Cardiac fibroblast (primary cell): ENCODE data around the gene SKAP2.
A peak's percentile ranks its signal among the peaks of the same experiment; 100 is the strongest.

ENCODE experiments used
- DNase-seq, 2 donors: peaks; one replicate each; pipeline versions ENCODE4 v3.0.0 to v3.0.0-alpha.2; 2010; ENCODE audit warnings: low read depth in 2 of 2
- H3K4me3 ChIP-seq, 2 donors: replicated peaks in 1 of 2; 1 replicate in 1 of 2; 2 replicates in 1 of 2; pipeline ENCODE4 v1.5.1; 2011; ENCODE audit warnings: low read depth in 2 of 2, low read length in 2 of 2, mild to moderate bottlenecking in 2 of 2, moderate library complexity in 1 of 2
- CTCF ChIP-seq: IDR thresholded peaks from one replicate; pipeline ENCODE4 v1.5.1; 2011; ENCODE audit warnings: low read depth, mild to moderate bottlenecking, low read length, inconsistent platforms

The SKAP2 gene

GRCh38 chr7:26700386-26700785 is 164.0 kb downstream of the SKAP2 start:
- no peak for TF ChIP-seq CTCF
- H3K4me3 ChIP-seq: no peak overlapping the region
- DNase-seq: no peak

GRCh38 chr7:26699766-26700165 is 164.6 kb downstream of the SKAP2 start:
- H3K4me3 ChIP-seq: no peak overlapping the region
- DNase-seq: no peak
- no peak for TF ChIP-seq CTCF

GRCh38 chr7:26698806-26699205 is 165.6 kb downstream of the SKAP2 start:
- no peak for DNase-seq
- TF ChIP-seq CTCF: no peak
- no peak overlapping the region for H3K4me3 ChIP-seq

GRCh38 chr7:26698194-26698593 is 166.2 kb downstream of the SKAP2 start:
- DNase-seq: no peak
- no peak for TF ChIP-seq CTCF

GRCh38 chr7:26696978-26697377 is 167.4 kb downstream of the SKAP2 start:
- H3K4me3 ChIP-seq: no peak overlapping the region
- DNase-seq: no peak
- no peak for TF ChIP-seq CTCF

More at GRCh38 chr7:26698194-26698593, 166.2 kb downstream of the SKAP2 start:
- no peak overlapping the region for H3K4me3 ChIP-seq

GRCh38 chr7:26696161-26696560 is 168.2 kb downstream of the SKAP2 start:
- peak in 1 of 2 donors; percentile 21 for DNase-seq
- no peak for TF ChIP-seq CTCF

GRCh38 chr7:26694713-26695112 is 169.7 kb downstream of the SKAP2 start:
- H3K4me3 ChIP-seq: no peak overlapping the region
- TF ChIP-seq CTCF: no peak
- no peak for DNase-seq

More at GRCh38 chr7:26696161-26696560, 168.2 kb downstream of the SKAP2 start:
- H3K4me3 ChIP-seq: no peak overlapping the region
